Muscle layer of duodenum (tissue), 2 donors: ENCODE results near the gene KAT6B.

Experiments
- H3K27ac ChIP-seq: one replicate; pipeline ENCODE4 v1.7.0; 2013; ENCODE audit warnings: mild to moderate bottlenecking, low read length
- H3K27me3 ChIP-seq: one replicate; pipeline ENCODE4 v1.7.0; 2013; ENCODE audit warnings: low read depth, mild to moderate bottlenecking, control low read depth, low read length
- H3K36me3 ChIP-seq, 2 donors: one replicate each; pipeline ENCODE4 v1.7.0; 2013; ENCODE audit warnings: low read length in 2 of 2, control low read depth in 1 of 2, mild to moderate bottlenecking in 1 of 2; ENCODE audit not compliant: insufficient read depth in 2 of 2, control insufficient read depth in 1 of 2
- H3K4me1 ChIP-seq, 2 donors: one replicate each; pipeline ENCODE4 v1.7.0; 2013; ENCODE audit warnings: low read length in 2 of 2, mild to moderate bottlenecking in 2 of 2, control low read depth in 1 of 2, moderate library complexity in 1 of 2; ENCODE audit not compliant: insufficient read depth in 2 of 2, control insufficient read depth in 1 of 2
- H3K4me3 ChIP-seq, 2 donors: one replicate each; pipeline ENCODE4 v1.7.0; 2013; ENCODE audit warnings: low read length in 2 of 2, low read depth in 1 of 2, mild to moderate bottlenecking in 1 of 2
- H3K9me3 ChIP-seq, 2 donors: one replicate each; pipeline ENCODE4 v1.7.0; 2013; ENCODE audit warnings: low read length in 2 of 2, control low read depth in 1 of 2, mild to moderate bottlenecking in 1 of 2; ENCODE audit not compliant: control insufficient read depth in 1 of 2
- donor health status: healthy.

The KAT6B gene

GRCh38 chr10:74824184-74824899, 2.1 kb upstream of the KAT6B start:
- no peak overlapping the region for H3K27ac ChIP-seq
- no peaks in the 10 kb centered on the region for H3K27me3 ChIP-seq
- H3K9me3 ChIP-seq: no peaks in the 10 kb centered on the region
- H3K4me3 ChIP-seq: peak overlapping the region; percentile 63 to 99
- H3K36me3 ChIP-seq: peaks cover 0 to 3% of the 10 kb centered on the region in 2 donors
- peaks cover 0 to 18% of the 10 kb centered on the region in 2 donors for H3K4me1 ChIP-seq

GRCh38 chr10:74824900-74825370, 1.5 kb upstream of the KAT6B start:
- no peaks in the 10 kb centered on the region for H3K9me3 ChIP-seq
- no peaks in the 10 kb centered on the region for H3K27me3 ChIP-seq
- peak overlapping the region; percentile 63 to 99 for H3K4me3 ChIP-seq
- no peak overlapping the region for H3K27ac ChIP-seq
- peaks cover 0 to 3% of the 10 kb centered on the region in 2 donors for H3K36me3 ChIP-seq
- H3K4me1 ChIP-seq: peaks cover 0 to 18% of the 10 kb centered on the region in 2 donors

- peaks cover 3 to 4% of the 10 kb centered on the region in 2 donors for H3K36me3 ChIP-seq
- peaks cover 0 to 18% of the 10 kb centered on the region in 2 donors for H3K4me1 ChIP-seq
- peak overlapping the region; percentile 69 to 99 for H3K4me3 ChIP-seq
- H3K27me3 ChIP-seq: no peaks in the 10 kb centered on the region
- H3K9me3 ChIP-seq: no peaks in the 10 kb centered on the region
- no peak overlapping the region for H3K27ac ChIP-seq
These were observed 844 bp upstream of the KAT6B start for GRCh38 chr10:74825371-74826141.

GRCh38 chr10:74827045-74827441, 643 bp downstream of the KAT6B start:
- Histone ChIP-seq H3K9me3 (no peaks in the 10 kb centered on the region), H3K4me1 (peaks cover 0 to 21% of the 10 kb centered on the region in 2 donors), H3K27me3 (no peaks in the 10 kb centered on the region), H3K27ac (peak overlapping the region; percentile 25), H3K36me3 (peaks cover 3 to 4% of the 10 kb centered on the region in 2 donors), H3K4me3 (peak overlapping the region; percentile 60 to 78)

- Histone ChIP-seq H3K27ac (peak overlapping the region; percentile 25), H3K27me3 (no peaks in the 10 kb centered on the region), H3K36me3 (peaks cover 3 to 4% of the 10 kb centered on the region in 2 donors), H3K4me1 (peaks cover 0 to 21% of the 10 kb centered on the region in 2 donors), H3K4me3 (peak overlapping the region; percentile 60 to 78), H3K9me3 (no peaks in the 10 kb centered on the region)
These were observed 1.3 kb downstream of the KAT6B start for GRCh38 chr10:74827694-74828093.

GRCh38 chr10:74828946-74829345, 2.5 kb downstream of the KAT6B start:
- H3K4me3 ChIP-seq: no peak overlapping the region

GRCh38 chr10:74831518-74832120, 5.2 kb downstream of the KAT6B start:
- Histone ChIP-seq H3K4me1 (peaks cover 5 to 32% of the 10 kb centered on the region in 2 donors), H3K27me3 (no peaks in the 10 kb centered on the region), H3K4me3 (no peak overlapping the region), H3K27ac (no peak overlapping the region), H3K36me3 (peaks cover under 1 to 4% of the 10 kb centered on the region in 2 donors), H3K9me3 (no peaks in the 10 kb centered on the region)

More at GRCh38 chr10:74828946-74829345, 2.5 kb downstream of the KAT6B start:
- peaks cover 0 to 30% of the 10 kb centered on the region in 2 donors for H3K4me1 ChIP-seq
- no peaks in the 10 kb centered on the region for H3K9me3 ChIP-seq
- H3K27ac ChIP-seq: peak overlapping the region; percentile 14
- no peaks in the 10 kb centered on the region for H3K27me3 ChIP-seq
- H3K36me3 ChIP-seq: peaks cover 3 to 4% of the 10 kb centered on the region in 2 donors

- Histone ChIP-seq H3K27ac (no peak overlapping the region), H3K9me3 (no peaks in the 10 kb centered on the region), H3K27me3 (no peaks in the 10 kb centered on the region), H3K4me3 (no peak overlapping the region), H3K4me1 (peaks cover 5 to 44% of the 10 kb centered on the region in 2 donors), H3K36me3 (no peaks in the 10 kb centered on the region)
These were observed 9.6 kb downstream of the KAT6B start for GRCh38 chr10:74835963-74836362.

GRCh38 chr10:74836877-74837276, 10.5 kb downstream of the KAT6B start:
- no peak overlapping the region for H3K27ac ChIP-seq

GRCh38 chr10:74837743-74838142, 11.3 kb downstream of the KAT6B start:
- H3K4me3 ChIP-seq: no peak overlapping the region
- H3K36me3 ChIP-seq: no peaks in the 10 kb centered on the region
- no peak overlapping the region for H3K27ac ChIP-seq
- H3K4me1 ChIP-seq: peaks cover 9 to 51% of the 10 kb centered on the region in 2 donors
- no peaks in the 10 kb centered on the region for H3K9me3 ChIP-seq
- no peaks in the 10 kb centered on the region for H3K27me3 ChIP-seq

More at GRCh38 chr10:74836877-74837276, 10.5 kb downstream of the KAT6B start:
- Histone ChIP-seq H3K36me3 (no peaks in the 10 kb centered on the region), H3K27me3 (no peaks in the 10 kb centered on the region), H3K4me3 (no peak overlapping the region), H3K9me3 (no peaks in the 10 kb centered on the region), H3K4me1 (peaks cover 9 to 51% of the 10 kb centered on the region in 2 donors)

- Histone ChIP-seq H3K27ac (no peak overlapping the region), H3K9me3 (no peaks in the 10 kb centered on the region), H3K4me3 (no peak overlapping the region), H3K27me3 (no peaks in the 10 kb centered on the region), H3K4me1 (peaks cover 9 to 39% of the 10 kb centered on the region in 2 donors), H3K36me3 (peaks cover 0 to 4% of the 10 kb centered on the region in 2 donors)
These were observed 13.3 kb downstream of the KAT6B start for GRCh38 chr10:74839708-74840107.
